C4-2B (cell line): ENCODE results near the gene UGT1A3.
"Not testable (repeated sequence)": the region's sequence is repeated elsewhere in the genome, so short reads cannot be mapped to it uniquely, and the experiment has no call there.

Experiments
- H3K27ac ChIP-seq: fragments of 450-650 bp; 2 replicates; pipeline ENCODE4 v1.5.1; 2017
- CTCF ChIP-seq: fragments of 450-650 bp; conservative IDR thresholded peaks from 2 replicates; pipeline ENCODE4 v1.5.1; 2017; ENCODE audit warnings: mild to moderate bottlenecking
- ZFX ChIP-seq: fragments of 450-650 bp; IDR thresholded peaks from 2 replicates; pipeline ENCODE4 v1.6.1; 2017

UGT1A3 gene

GRCh38 chr2:233740870-233741269 is 12.0 kb downstream of the UGT1A3 start:
- H3K27ac ChIP-seq, result no peak overlapping the region
- TF ChIP-seq ZFX, result no peak
- TF ChIP-seq CTCF, result no peak

GRCh38 chr2:233743464-233744259 is 14.8 kb downstream of the UGT1A3 start:
- no peak overlapping the region for H3K27ac ChIP-seq
- TF ChIP-seq ZFX (no peak), CTCF (no peak)

- H3K27ac ChIP-seq, result no peak overlapping the region
- TF ChIP-seq ZFX, result no peak
- TF ChIP-seq CTCF, result no peak
Measured at GRCh38 chr2:233745073-233745755, 16.4 kb downstream of the UGT1A3 start.

GRCh38 chr2:233745838-233746237 is 17.0 kb downstream of the UGT1A3 start:
- H3K27ac ChIP-seq, result not testable (repeated sequence)

GRCh38 chr2:233746475-233747282 is 17.8 kb downstream of the UGT1A3 start:
- no peak overlapping the region for H3K27ac ChIP-seq
- TF ChIP-seq CTCF, result no peak
- TF ChIP-seq ZFX, result no peak

GRCh38 chr2:233747283-233747544 is 18.4 kb downstream of the UGT1A3 start:
- no peak overlapping the region for H3K27ac ChIP-seq
- TF ChIP-seq CTCF, result no peak
- no peak for TF ChIP-seq ZFX

- H3K27ac ChIP-seq, result not testable (repeated sequence)
Measured at GRCh38 chr2:233750689-233751088, 21.8 kb downstream of the UGT1A3 start.

GRCh38 chr2:233751212-233752009 is 22.6 kb downstream of the UGT1A3 start:
- H3K27ac ChIP-seq, result not testable (repeated sequence)
